ENCODE measurements around the gene PARD3B.

The PARD3B gene

DNA sequence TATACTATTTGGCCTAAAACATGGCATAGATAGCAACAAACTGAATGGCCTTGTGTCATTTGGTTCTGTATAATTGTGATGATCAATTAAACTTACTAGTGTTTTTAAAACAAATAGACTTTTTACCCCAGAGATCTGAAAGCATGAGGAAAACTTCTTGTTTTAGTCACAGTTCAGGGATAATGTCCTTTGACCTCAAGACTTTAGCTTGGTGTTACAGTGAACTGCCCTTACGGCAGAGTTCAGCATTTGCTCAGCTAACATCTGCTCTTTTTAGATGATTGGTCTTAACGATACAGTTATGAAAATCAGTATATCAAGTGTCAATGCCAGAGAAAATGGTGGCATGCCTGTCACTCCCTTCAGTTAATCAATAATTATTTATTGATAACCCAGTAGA lies 429.2 kb downstream of the PARD3B start:
- no peak for DNase-seq (ENCODE audit: low read depth)
- TF ChIP-seq, protein P1, sequence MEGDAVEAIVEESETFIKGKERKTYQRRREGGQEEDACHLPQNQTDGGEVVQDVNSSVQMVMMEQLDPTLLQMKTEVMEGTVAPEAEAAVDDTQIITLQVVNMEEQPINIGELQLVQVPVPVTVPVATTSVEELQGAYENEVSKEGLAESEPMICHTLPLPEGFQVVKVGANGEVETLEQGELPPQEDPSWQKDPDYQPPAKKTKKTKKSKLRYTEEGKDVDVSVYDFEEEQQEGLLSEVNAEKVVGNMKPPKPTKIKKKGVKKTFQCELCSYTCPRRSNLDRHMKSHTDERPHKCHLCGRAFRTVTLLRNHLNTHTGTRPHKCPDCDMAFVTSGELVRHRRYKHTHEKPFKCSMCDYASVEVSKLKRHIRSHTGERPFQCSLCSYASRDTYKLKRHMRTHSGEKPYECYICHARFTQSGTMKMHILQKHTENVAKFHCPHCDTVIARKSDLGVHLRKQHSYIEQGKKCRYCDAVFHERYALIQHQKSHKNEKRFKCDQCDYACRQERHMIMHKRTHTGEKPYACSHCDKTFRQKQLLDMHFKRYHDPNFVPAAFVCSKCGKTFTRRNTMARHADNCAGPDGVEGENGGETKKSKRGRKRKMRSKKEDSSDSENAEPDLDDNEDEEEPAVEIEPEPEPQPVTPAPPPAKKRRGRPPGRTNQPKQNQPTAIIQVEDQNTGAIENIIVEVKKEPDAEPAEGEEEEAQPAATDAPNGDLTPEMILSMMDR (IDR thresholded peaks at IDR 0.05; ENCODE audit: insufficient read depth, low read depth, low read length, missing control alignments) = no peak
- H3K4me3 ChIP-seq (ENCODE audit: low read depth, low read length) = no peak overlapping the region

DNA sequence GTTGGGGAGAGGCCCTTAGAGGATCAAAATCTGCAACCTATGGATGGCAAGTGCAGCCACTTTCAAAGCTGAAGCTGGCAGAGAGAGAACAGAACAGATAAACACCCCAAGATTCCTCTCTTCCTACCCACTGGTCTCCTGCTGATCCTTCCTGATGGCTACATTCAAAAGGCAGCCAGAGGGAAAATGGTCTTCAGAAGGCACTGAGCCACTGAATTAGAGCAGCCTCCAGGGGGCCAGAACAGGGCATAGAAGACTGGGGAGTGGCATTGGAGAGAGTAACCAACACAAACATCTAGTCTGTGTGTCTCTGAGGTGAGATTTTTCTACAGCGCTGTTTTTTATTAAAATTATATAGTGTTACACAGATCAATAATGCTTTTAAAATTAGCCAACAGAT lies 432.6 kb downstream of the PARD3B start:
- no peak for DNase-seq (ENCODE audit: low read depth)
- no peak overlapping the region for H3K4me3 ChIP-seq (ENCODE audit: low read depth, low read length)
- TF ChIP-seq, protein P1 (IDR thresholded peaks at IDR 0.05; ENCODE audit: insufficient read depth, low read depth, low read length, missing control alignments) = no peak

DNA sequence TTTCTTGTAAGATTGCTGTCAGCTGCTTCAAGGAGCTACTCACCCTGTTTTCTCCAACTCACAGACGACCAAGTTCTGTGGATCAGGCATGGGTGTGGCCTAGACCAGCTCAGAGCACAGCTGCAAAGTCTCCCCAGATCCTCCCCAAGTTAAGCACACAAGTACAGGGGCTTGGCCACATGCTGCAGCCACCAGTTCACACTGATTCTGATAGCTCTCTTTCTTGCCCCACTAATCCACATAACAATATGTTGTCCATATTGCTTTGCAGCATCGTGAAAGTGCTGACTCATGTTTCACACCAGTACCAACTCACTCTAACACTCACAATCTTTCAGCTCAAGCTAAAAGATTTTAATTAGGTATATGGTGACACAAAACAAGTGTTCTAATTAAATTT lies 437.0 kb downstream of the PARD3B start:
- no peak for DNase-seq (ENCODE audit: low read depth)
- TF ChIP-seq, protein P1 (IDR thresholded peaks at IDR 0.05; ENCODE audit: insufficient read depth, low read depth, low read length, missing control alignments) = no peak
- H3K4me3 ChIP-seq (ENCODE audit: low read depth, low read length) = no peak overlapping the region

DNA sequence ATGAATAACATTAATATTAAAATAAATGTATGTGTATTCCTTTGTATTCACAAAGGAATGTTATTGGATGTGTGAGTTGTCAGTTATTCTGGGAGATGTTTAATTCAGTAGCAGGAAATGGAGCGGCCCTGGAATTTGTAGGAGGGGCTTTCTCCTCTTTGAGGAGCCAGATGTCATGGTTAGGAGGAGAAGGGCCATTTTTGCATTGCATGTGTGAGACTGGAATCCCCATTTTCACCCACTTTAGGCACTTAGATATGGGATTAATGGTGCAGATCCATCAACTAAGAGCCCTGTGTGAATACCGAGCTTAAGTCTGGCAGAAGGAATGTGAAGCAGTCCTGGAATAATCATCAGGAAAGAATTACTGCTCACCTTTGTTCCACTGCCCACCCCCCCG lies 439.2 kb downstream of the PARD3B start:
- no peak overlapping the region for H3K4me3 ChIP-seq (ENCODE audit: low read depth, low read length)
- no peak for DNase-seq (ENCODE audit: low read depth)
- TF ChIP-seq, protein P1 (IDR thresholded peaks at IDR 0.05; ENCODE audit: insufficient read depth, low read depth, low read length, missing control alignments) = no peak

DNA sequence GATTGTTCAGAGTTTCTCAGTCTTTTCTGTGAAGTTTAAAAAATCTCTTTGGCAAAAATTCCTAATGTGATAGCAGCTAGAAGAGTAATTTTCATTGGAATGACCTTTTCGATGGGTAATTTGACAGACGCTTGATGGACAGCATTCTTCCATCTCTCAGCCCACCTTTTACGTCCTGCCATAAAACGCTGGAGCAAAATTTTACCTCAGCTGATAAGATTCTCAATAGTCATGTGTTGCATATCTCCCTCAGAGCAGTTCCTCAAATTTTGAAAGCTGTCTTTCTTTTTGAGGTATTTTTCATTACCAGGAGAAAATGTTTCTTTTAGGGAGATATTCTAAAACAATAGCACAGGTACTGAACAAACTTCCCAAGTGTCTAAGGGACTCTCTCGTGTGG lies 441.4 kb downstream of the PARD3B start:
- no peak for DNase-seq (ENCODE audit: low read depth)
- TF ChIP-seq, protein P1 (IDR thresholded peaks at IDR 0.05; ENCODE audit: insufficient read depth, low read depth, low read length, missing control alignments) = no peak
- no peak overlapping the region for H3K4me3 ChIP-seq (ENCODE audit: low read depth, low read length)

DNA sequence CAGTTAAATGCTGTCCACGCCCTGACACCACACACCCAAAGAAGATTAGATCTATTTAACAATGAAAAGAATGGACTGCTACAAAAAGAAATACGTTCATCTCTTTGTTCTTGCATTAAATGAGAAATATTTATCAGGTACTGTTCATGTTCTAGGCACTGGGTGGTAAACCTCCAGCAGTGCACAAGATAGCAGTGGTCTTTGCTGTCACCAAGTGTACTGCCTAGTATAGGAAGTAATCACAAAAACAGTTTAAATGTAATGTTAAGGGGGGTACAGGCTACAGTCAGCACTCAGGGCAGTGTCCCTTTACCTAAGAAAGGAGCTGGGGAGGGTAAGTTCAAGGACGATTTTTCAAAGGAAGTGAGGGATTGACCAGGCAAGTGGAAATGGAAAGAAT lies 443.6 kb downstream of the PARD3B start:
- DNase-seq (ENCODE audit: low read depth) = no peak
- TF ChIP-seq, protein P1 (IDR thresholded peaks at IDR 0.05; ENCODE audit: insufficient read depth, low read depth, low read length, missing control alignments) = no peak
- H3K4me3 ChIP-seq (ENCODE audit: low read depth, low read length) = no peak overlapping the region

DNA sequence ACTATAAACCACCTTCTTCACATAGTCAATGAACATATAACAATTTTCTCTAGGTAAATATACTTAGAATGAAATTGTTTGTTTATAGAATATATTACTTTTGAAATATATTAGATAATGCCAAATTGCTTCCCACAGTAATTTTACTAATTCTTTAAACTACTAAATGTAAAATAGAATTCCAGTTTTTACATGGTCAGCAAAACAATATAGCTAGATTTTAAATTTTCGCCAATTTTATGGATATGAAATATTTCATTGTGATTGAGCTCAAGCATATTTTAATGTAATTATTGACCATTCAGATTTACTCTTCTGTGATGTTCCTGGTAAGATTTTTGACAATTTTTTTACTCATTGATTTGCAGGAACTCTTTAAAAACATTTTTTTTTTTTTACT lies 444.6 kb downstream of the PARD3B start:
- no peak overlapping the region for H3K4me3 ChIP-seq (ENCODE audit: low read depth, low read length)
- DNase-seq (ENCODE audit: low read depth) = no peak
- TF ChIP-seq, protein P1 (IDR thresholded peaks at IDR 0.05; ENCODE audit: insufficient read depth, low read depth, low read length, missing control alignments) = no peak

Measured in GM12865 (cell line).